Mucosa of descending colon (tissue), 3 donors: ENCODE data around the gene CFAP65. TPM values are rescaled to one million over a fixed set of nuclear protein-coding genes. Genes with fewer than 3 reads are reported as not detected.

Experiments used
- ATAC-seq: fragments of 200-7000 bp; cut with Tn5 transposase; one replicate; pipeline ENCODE4 v1.9.1; 2020; ENCODE audit warnings: mild to moderate bottlenecking, moderate library complexity
- DNase-seq, 3 donors: peaks; one replicate each; pipeline ENCODE4 v3.0.0-alpha.2; 2020
- H3K36me3 ChIP-seq: fragments of 200-600 bp; one replicate; pipeline ENCODE4 v1.8.0; 2021; ENCODE audit warnings: low read depth, mild to moderate bottlenecking
- H3K4me1 ChIP-seq: fragments of 200-600 bp; one replicate; pipeline ENCODE4 v1.8.0; 2021; ENCODE audit warnings: low read depth, mild to moderate bottlenecking
- H3K4me3 ChIP-seq: fragments of 200-600 bp; one replicate; pipeline ENCODE4 v1.8.0; 2021; ENCODE audit warnings: mild to moderate bottlenecking
- H3K9me3 ChIP-seq: fragments of 200-600 bp; one replicate; pipeline ENCODE4 v1.8.0; 2021; ENCODE audit warnings: mild to moderate bottlenecking
- intact Hi-C, 2 donors: fragments of 100-400 bp; cut with DNase I in 1 of 2; cut with micrococcal nuclease in 1 of 2; formaldehyde crosslinking; loops; one replicate each; pipeline versions ENCODE4 v1.11.0 to v1.11.1; 2022; cut with DNase I, micrococcal nuclease
- total RNA-seq, 3 donors: library from RNA; stranded (reverse); fragmentation: NEBNext Ultra II Directional in 2 of 3; extraction: Animal tissue kit (Norgen Biotek cat#: 25700) in 2 of 3; gene quantifications; one replicate each; pipeline versions ENCODE4 v1.2.1 to v1.2.4, GENCODE V29; 2021 to 2023
- TF ChIP-seq, protein P1 (sequence below): fragments of 200-600 bp; IDR thresholded peaks from one replicate; pipeline ENCODE4 v1.8.0; 2022; ENCODE audit warnings: antibody characterized with exemption, mild to moderate bottlenecking
- donor health status: DM: no; HTN: no; CAD: no; lungs with moderate emphysema.
- donor health status: DM: no; HTN: no; CAD: no.
- donor health status: DM: no; HTN: yes; CAD: no.

The CFAP65 gene
- total RNA-seq, 3 donors from 2014 or later = 0.09 to 0.46 (median 0.27) TPM

DNA sequence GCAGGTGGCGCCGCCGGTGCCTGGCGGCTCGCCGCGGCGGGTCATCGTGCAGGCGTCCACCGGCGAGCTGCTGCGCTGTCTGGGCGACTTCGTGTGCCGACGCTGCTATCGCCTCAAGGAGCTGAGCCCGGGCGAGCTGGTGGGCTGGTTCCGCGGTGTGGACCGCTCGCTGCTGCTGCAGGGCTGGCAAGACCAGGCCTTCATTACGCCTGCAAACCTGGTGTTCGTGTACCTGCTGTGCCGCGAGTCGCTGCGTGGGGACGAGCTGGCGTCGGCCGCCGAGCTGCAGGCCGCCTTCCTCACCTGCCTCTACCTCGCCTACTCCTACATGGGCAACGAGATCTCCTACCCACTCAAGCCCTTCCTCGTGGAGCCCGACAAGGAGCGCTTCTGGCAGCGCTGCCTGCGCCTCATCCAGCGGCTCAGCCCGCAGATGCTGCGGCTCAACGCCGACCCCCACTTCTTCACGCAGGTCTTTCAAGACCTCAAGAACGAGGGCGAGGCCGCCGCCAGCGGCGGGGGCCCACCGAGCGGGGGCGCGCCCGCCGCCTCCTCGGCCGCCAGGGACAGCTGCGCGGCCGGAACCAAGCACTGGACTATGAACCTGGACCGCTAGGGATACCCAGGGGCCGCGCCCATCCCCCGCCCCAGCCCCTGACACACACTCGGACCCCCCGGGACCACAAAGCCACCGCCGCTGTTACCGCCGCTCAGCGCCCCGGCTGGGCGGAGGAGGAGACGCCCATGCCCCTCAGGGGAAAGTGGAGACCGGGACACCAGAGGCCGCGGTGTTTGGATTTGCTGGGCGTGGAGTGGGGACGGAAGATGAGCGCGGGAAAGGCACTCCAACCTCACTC lies 80.8 kb downstream of the CFAP65 start:
- DNase-seq (no peak), ATAC-seq (no peak)
- peaks cover 10% of the 10 kb centered on the region for H3K4me1 ChIP-seq
- no peak overlapping the region for H3K4me3 ChIP-seq
- intact Hi-C loops = no loop called here
- TF ChIP-seq, protein P1, sequence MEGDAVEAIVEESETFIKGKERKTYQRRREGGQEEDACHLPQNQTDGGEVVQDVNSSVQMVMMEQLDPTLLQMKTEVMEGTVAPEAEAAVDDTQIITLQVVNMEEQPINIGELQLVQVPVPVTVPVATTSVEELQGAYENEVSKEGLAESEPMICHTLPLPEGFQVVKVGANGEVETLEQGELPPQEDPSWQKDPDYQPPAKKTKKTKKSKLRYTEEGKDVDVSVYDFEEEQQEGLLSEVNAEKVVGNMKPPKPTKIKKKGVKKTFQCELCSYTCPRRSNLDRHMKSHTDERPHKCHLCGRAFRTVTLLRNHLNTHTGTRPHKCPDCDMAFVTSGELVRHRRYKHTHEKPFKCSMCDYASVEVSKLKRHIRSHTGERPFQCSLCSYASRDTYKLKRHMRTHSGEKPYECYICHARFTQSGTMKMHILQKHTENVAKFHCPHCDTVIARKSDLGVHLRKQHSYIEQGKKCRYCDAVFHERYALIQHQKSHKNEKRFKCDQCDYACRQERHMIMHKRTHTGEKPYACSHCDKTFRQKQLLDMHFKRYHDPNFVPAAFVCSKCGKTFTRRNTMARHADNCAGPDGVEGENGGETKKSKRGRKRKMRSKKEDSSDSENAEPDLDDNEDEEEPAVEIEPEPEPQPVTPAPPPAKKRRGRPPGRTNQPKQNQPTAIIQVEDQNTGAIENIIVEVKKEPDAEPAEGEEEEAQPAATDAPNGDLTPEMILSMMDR = no peak
- H3K36me3 ChIP-seq = no peaks in the 10 kb centered on the region
- H3K9me3 ChIP-seq = no peaks in the 10 kb centered on the region

DNA sequence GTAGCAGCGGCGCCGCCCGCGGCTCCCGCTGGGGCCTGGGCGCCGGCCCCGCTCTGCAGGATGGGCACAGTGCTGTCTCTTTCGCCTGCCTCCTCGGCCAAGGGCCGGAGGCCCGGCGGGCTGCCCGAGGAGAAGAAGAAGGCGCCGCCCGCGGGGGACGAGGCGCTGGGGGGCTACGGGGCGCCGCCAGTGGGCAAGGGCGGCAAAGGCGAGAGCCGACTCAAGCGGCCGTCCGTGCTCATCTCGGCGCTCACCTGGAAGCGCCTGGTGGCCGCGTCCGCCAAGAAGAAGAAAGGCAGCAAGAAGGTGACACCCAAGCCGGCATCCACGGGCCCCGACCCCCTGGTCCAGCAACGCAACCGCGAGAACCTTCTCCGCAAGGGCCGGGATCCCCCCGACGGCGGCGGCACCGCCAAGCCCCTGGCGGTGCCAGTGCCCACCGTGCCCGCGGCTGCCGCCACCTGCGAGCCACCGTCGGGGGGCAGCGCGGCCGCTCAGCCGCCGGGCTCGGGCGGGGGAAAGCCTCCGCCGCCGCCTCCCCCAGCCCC lies 81.5 kb downstream of the CFAP65 start:
- Histone ChIP-seq H3K4me3 (no peak overlapping the region), H3K4me1 (peaks cover 10% of the 10 kb centered on the region), H3K36me3 (no peaks in the 10 kb centered on the region), H3K9me3 (no peaks in the 10 kb centered on the region)
- no peak for DNase-seq
- TF ChIP-seq, protein P1 = no peak
- intact Hi-C loops = no loop called here
- no peak for ATAC-seq

DNA sequence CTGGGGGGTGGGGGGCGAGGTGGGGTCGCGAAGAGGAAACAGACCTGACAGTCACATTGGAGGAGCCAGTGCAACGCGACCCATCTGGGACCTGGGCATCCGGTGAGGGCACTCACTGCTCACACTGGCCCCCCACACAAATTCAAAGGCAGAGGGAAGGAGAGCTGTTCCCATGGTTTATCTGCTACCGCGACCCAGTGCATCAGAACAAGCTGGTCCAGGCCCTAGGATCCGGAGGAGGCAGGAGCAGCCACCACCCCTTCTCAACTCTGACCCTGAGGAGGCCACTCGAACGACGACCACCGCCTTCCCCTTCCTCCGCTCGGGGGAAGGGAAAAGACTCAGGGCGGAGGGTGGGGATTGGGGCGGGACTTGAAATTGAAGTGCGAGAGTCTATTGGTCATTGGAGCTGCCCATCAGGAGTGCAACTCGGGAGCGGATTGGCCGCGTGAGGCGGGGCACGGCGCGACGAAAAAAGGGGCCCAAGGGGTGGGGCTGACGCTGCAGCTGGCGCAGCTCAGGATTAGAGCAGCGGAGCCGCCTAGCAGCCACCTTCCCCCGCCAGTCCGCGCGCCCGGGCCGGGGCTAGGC lies 82.1 kb downstream of the CFAP65 start, which contains the start of gene CDK5R2:
TSS of gene CDK5R2 (plus strand) at position 526 of the 591 bp plus-strand sequence. CDS start 155 bp downstream, outside the sequence.
- intact Hi-C loops = no loop called here
- TF ChIP-seq, protein P1 = no peak
- Histone ChIP-seq H3K36me3 (no peaks in the 10 kb centered on the region), H3K9me3 (no peaks in the 10 kb centered on the region), H3K4me1 (peaks cover 10% of the 10 kb centered on the region), H3K4me3 (no peak within 1 kb of the TSS)
- ATAC-seq (peak; percentile 90), DNase-seq (peak; percentile 82)

DNA sequence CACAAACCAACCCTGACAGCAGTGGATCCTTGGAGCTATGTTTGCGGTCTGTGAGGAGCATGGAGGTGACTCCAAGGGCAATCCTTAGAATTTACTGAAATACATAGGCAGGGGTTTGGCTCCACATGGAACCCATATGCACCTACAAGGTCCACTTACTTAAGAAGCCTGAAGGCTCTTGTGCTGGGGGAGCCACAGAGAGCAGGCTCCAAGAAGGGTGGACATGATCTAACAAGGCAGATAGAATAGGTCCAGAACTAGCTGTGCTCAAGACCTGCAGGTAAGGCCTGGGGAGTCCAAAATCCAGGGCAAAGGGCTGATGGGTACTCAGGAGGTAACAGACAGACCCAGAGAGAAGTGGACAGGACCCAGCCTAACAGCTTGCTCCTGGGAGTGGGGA lies 83.0 kb downstream of the CFAP65 start:
- ATAC-seq (no peak), DNase-seq (no peak)
- TF ChIP-seq, protein P1 = no peak
- H3K4me1 ChIP-seq = peaks cover 10% of the 10 kb centered on the region
- H3K36me3 ChIP-seq = no peaks in the 10 kb centered on the region
- no peaks in the 10 kb centered on the region for H3K9me3 ChIP-seq
- H3K4me3 ChIP-seq = no peak overlapping the region
- intact Hi-C loops = no loop called here

DNA sequence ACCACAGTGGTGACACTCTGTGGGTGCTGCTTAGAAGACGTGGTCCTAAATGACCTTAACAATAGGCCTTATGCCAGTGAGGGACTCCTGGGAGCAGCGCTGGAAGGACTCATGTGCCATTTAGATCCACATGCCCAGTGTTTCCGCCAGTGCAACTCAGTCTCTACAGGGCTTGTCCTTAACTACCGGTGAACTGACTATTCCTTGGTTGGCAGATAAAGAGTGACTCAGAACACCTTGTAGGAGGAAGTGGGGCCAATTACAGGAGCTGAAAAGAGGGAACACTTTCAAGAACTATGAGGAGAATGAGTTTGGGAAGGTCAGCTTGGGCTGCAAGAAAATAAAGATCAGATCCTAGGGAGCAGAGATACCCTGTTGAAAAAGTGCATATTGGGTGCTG lies 83.6 kb downstream of the CFAP65 start:
- DNase-seq = no peak

More for the DNA sequence above, 83.6 kb downstream of the CFAP65 start:
- TF ChIP-seq, protein P1 = no peak
- no peak for ATAC-seq
- Histone ChIP-seq H3K4me1 (peaks cover 10% of the 10 kb centered on the region), H3K4me3 (no peak overlapping the region), H3K9me3 (no peaks in the 10 kb centered on the region), H3K36me3 (no peaks in the 10 kb centered on the region)
- intact Hi-C loops = no loop called here
